SU-DHL-6 (cell line): ENCODE measurements around the gene ZNF543.
A peak's percentile ranks its signal among the peaks of the same experiment; 100 is the strongest.

Experiments
- H2AFZ ChIP-seq: fragments of 200-600 bp; sonication (generic); 2 replicates; pipeline ENCODE4 v1.6.1; 2014; ENCODE audit warnings: low read depth, mild to moderate bottlenecking, moderate library complexity, mixed read lengths, antibody characterized with exemption, low read length; ENCODE audit not compliant: severe bottlenecking
- H3F3A ChIP-seq: fragments of 200-600 bp; shearing (Covaris generic); 2 replicates; pipeline ENCODE4 v1.6.0; 2016; ENCODE audit warnings: antibody characterized with exemption, mild to moderate bottlenecking; ENCODE audit not compliant: insufficient read depth
- H3K27ac ChIP-seq: fragments of 200-600 bp; sonication (generic); 2 replicates; pipeline ENCODE4 v1.5.1; 2016; ENCODE audit warnings: low read depth, mild to moderate bottlenecking, low read length, moderate library complexity, mixed read lengths
- H3K27me3 ChIP-seq: fragments of 200-600 bp; sonication (generic), shearing (Covaris generic); 2 replicates; pipeline ENCODE4 v1.6.0; 2014; ENCODE audit warnings: mild to moderate bottlenecking, low read length
- H3K36me3 ChIP-seq: fragments of 200-600 bp; sonication (generic); 2 replicates; pipeline ENCODE4 v1.6.1; 2014; ENCODE audit warnings: mild to moderate bottlenecking, low read length, mixed read lengths
- H3K4me2 ChIP-seq: fragments of 300-600, 200-600 bp; shearing (Covaris generic), sonication (generic); 2 replicates; pipeline ENCODE4 v1.6.0; 2014; ENCODE audit warnings: low read length, low read depth, mild to moderate bottlenecking; ENCODE audit not compliant: poor library complexity, severe bottlenecking
- H3K4me3 ChIP-seq: fragments of 200-600 bp; sonication (generic); 2 replicates; pipeline ENCODE4 v1.5.1; 2014; ENCODE audit warnings: antibody characterized with exemption, low read length, mild to moderate bottlenecking, mixed read lengths; ENCODE audit not compliant: insufficient read depth, poor library complexity, severe bottlenecking
- H3K79me2 ChIP-seq: fragments of 200-600 bp; sonication (generic); 2 replicates; pipeline ENCODE4 v1.6.1; 2014; ENCODE audit warnings: mild to moderate bottlenecking, low read length, moderate library complexity; ENCODE audit not compliant: insufficient read depth
- H3K9ac ChIP-seq: fragments of 200-600 bp; sonication (generic); 2 replicates; pipeline ENCODE4 v1.7.0; 2014; ENCODE audit warnings: mild to moderate bottlenecking, low read length
- H3K9me2 ChIP-seq: fragments of 200-600 bp; sonication (generic); replicated peaks from 2 replicates; pipeline ENCODE4 v1.6.1; 2014; ENCODE audit warnings: low read length; ENCODE audit not compliant: insufficient read depth
- H3K9me3 ChIP-seq: fragments of 200-600 bp; sonication (generic); 2 replicates; pipeline ENCODE4 v1.6.1; 2014; ENCODE audit warnings: low read length, mixed read lengths; ENCODE audit not compliant: insufficient read depth
- H4K20me1 ChIP-seq: fragments of 200-600 bp; sonication (generic); 2 replicates; pipeline ENCODE4 v1.6.1; 2014; ENCODE audit warnings: low read depth, mild to moderate bottlenecking, antibody characterized with exemption, low read length, moderate library complexity, mixed read lengths
- CTCF ChIP-seq: fragments of 200-600 bp; sonication (generic); IDR thresholded peaks from one replicate; pipeline ENCODE4 v1.5.1; 2017; ENCODE audit warnings: antibody characterized with exemption, mild to moderate bottlenecking, low read length, moderate library complexity; ENCODE audit not compliant: insufficient read depth, poor library complexity, severe bottlenecking
- EZH2phosphoT487 ChIP-seq: fragments of 200-600 bp; sonication (generic), shearing (Covaris generic); conservative IDR thresholded peaks from 2 replicates; pipeline ENCODE4 v1.6.1; 2018; ENCODE audit warnings: mild to moderate bottlenecking, antibody characterized with exemption, low read length, moderate library complexity, mixed read lengths

The ZNF543 gene

GRCh38 chr19:57350877-57351805 is 30.9 kb downstream of the ZNF543 start, which contains the start of gene ZNF304:
Gene ZNF304 (plus strand): TSS chr19:57351271. CDS start chr19:57351665, 394 bp downstream.
- Histone ChIP-seq H3F3A (no peaks in the 10 kb centered on the region), H4K20me1 (no peaks in the 10 kb centered on the region), H3K27ac (no peak within 1 kb of the TSS), H3K9me3 (no peaks in the 10 kb centered on the region), H3K27me3 (no peaks in the 10 kb centered on the region), H3K9ac (peak within 1 kb of the TSS; percentile 65), H3K9me2 (no peaks in the 10 kb centered on the region), H3K79me2 (peaks cover 14% of the 10 kb centered on the region), H3K4me3 (peak within 1 kb of the TSS; percentile 79), H2AFZ (peak within 1 kb of the TSS; percentile 82), H3K36me3 (no peaks in the 10 kb centered on the region), H3K4me2 (peak within 1 kb of the TSS; percentile 68)
- TF ChIP-seq EZH2phosphoT487 (no peak), CTCF (no peak)

- H3K9ac ChIP-seq, result peak overlapping the region; percentile 65
- H3K4me2 ChIP-seq, result peak overlapping the region; percentile 63
- no peaks in the 10 kb centered on the region for H4K20me1 ChIP-seq
- peaks cover 14% of the 10 kb centered on the region for H3K79me2 ChIP-seq
- H3F3A ChIP-seq, result no peaks in the 10 kb centered on the region
- H3K9me3 ChIP-seq, result no peaks in the 10 kb centered on the region
- H3K36me3 ChIP-seq, result no peaks in the 10 kb centered on the region
- H3K4me3 ChIP-seq, result peak overlapping the region; percentile 79
- no peak for TF ChIP-seq CTCF
- no peak for TF ChIP-seq EZH2phosphoT487
- H3K9me2 ChIP-seq, result no peaks in the 10 kb centered on the region
- no peak overlapping the region for H3K27ac ChIP-seq
- H3K27me3 ChIP-seq, result no peaks in the 10 kb centered on the region
- H2AFZ ChIP-seq, result no peak overlapping the region
These were observed 31.6 kb downstream of the ZNF543 start for GRCh38 chr19:57351867-57352266.

- TF ChIP-seq CTCF (no peak), EZH2phosphoT487 (no peak)
- Histone ChIP-seq H3K9ac (no peak overlapping the region), H3F3A (no peaks in the 10 kb centered on the region), H2AFZ (no peak overlapping the region), H3K79me2 (peaks cover 14% of the 10 kb centered on the region), H3K27me3 (no peaks in the 10 kb centered on the region), H4K20me1 (no peaks in the 10 kb centered on the region), H3K27ac (no peak overlapping the region), H3K9me2 (no peaks in the 10 kb centered on the region), H3K4me3 (no peak overlapping the region), H3K4me2 (no peak overlapping the region), H3K36me3 (no peaks in the 10 kb centered on the region), H3K9me3 (no peaks in the 10 kb centered on the region)
These were observed 35.6 kb downstream of the ZNF543 start for GRCh38 chr19:57355916-57356315.
